ENCODE data around the gene ANKRD44. TPM values are rescaled to one million over a fixed set of nuclear protein-coding genes. Genes with fewer than 3 reads are reported as not detected.
A peak's percentile ranks its signal among the peaks of the same experiment; 100 is the strongest.

The ANKRD44 gene
- total and polyA plus RNA-seq, 2 of the 8 experiments (the other 6 are each of a cell fraction or from before 2014, with no cell fraction given), result 1.2 to 1.3 TPM

GRCh38 chr2:197255543-197255942 is 55.0 kb downstream of the ANKRD44 start:
- Histone ChIP-seq H4K5ac (ENCODE audit: insufficient read length, low read depth, low read length) (no peak overlapping the region), H4K20me1 (replicated peaks in 1 of 2; ENCODE audit: control insufficient read depth in 1 of 2, insufficient read depth in 2 of 2, low read length in 2 of 2) (no peaks in the 10 kb centered on the region), H3K27me3 (replicated peaks in 1 of 4; ENCODE audit: control insufficient read depth in 3 of 4, extremely low read depth in 1 of 4, insufficient read depth in 3 of 4, low read length in 3 of 4) (no peaks in the 10 kb centered on the region; a peak in 1 of 7 replicates), H2BK5ac (ENCODE audit: low read depth, low read length) (no peak overlapping the region), H2BK20ac (ENCODE audit: low read length) (no peak overlapping the region), H2BK15ac (ENCODE audit: low read length) (no peak overlapping the region), H3K23me2 (ENCODE audit: low read depth, low read length) (no peaks in the 10 kb centered on the region), H2AFZ (ENCODE audit: low read length) (no peak overlapping the region), H3K79me1 (ENCODE audit: low read depth, low read length) (no peaks in the 10 kb centered on the region), H3K18ac (ENCODE audit: extremely low read depth, low read length) (no peak overlapping the region), H2BK120ac (replicated peaks; ENCODE audit: low read depth, low read length) (no peak overlapping the region), H2BK12ac (ENCODE audit: low read depth, low read length) (no peak overlapping the region), H3K27ac (ENCODE audit: low read depth, low read length) (no peak overlapping the region), H3K36me3 (ENCODE audit: control insufficient read depth in 2 of 4, insufficient read depth in 4 of 4, low read length in 3 of 4) (no peaks in the 10 kb centered on the region), H3K9ac (replicated peaks in 1 of 4; ENCODE audit: extremely low read depth in 1 of 4, low read depth in 3 of 4, low read length in 3 of 4) (no peak overlapping the region), H3K4me2 (ENCODE audit: insufficient read depth in 1 of 2, low read depth in 2 of 2, low read length in 2 of 2) (no peak overlapping the region), H3K14ac (ENCODE audit: insufficient read length) (no peak overlapping the region), H3K9me3 (ENCODE audit: insufficient read depth in 2 of 2, low read depth in 1 of 2, low read length in 1 of 2) (no peaks in the 10 kb centered on the region), H3K79me2 (ENCODE audit: control insufficient read depth in 1 of 2, insufficient read depth in 2 of 2, low read length in 2 of 2) (no peaks in the 10 kb centered on the region), H3K4me3 (ENCODE audit: extremely low read depth in 1 of 4, insufficient read depth in 2 of 4, low read depth in 3 of 4, low read length in 4 of 4) (no peak overlapping the region), H4K8ac (ENCODE audit: extremely low read depth, insufficient read depth, low read length) (no peak overlapping the region), H3K4me1 (replicated peaks in 1 of 4; ENCODE audit: control insufficient read depth in 3 of 4, insufficient read depth in 4 of 4, low read length in 3 of 4) (no peaks in the 10 kb centered on the region), H3K23ac (ENCODE audit: insufficient read length) (no peak overlapping the region), H3K56ac (replicated peaks; ENCODE audit: insufficient read length, low read depth, low read length) (no peak overlapping the region), H4K91ac (replicated peaks; ENCODE audit: insufficient read length, low read length) (no peak overlapping the region), H2AK5ac (ENCODE audit: low read depth, low read length) (no peak overlapping the region), H3K4ac (replicated peaks; ENCODE audit: insufficient read length, low read depth, low read length) (no peak overlapping the region)
- FAIRE-seq (no peak), DNase-seq (ENCODE audit: low read depth in 1 of 2, low spot score in 2 of 2) (no peak)
- ChIA-PET POLR2A (ENCODE audit: partially characterized antibody) (no interaction called here), CTCF (ENCODE audit: partially characterized antibody) (interaction anchor here (1.1 to 1.4 kb wide), 2 partner anchors 12 to 102 kb away, joined by 4 to 5 read pairs; no protein-coding TSS in a partner anchor)
- TF ChIP-seq JUND (IDR thresholded peaks at IDR 0.05; ENCODE audit: low read length) (no peak), CEBPB (IDR thresholded peaks at IDR 0.05; ENCODE audit: low read depth, low read length) (0 out of 2 replicates have a peak, but pooled peaks have one; percentile 2)
- 79% methylated on average over 9 of the region's 9 CpGs; no CpG with 5 or more reads in 1 of the 2 experiments for WGBS, 2 experiments (ENCODE audit: extremely low coverage in 1 of 2, insufficient coverage in 1 of 2, insufficient read length in 1 of 2, insufficient replicate concordance in 2 of 2, low coverage in 1 of 2, low lambda C conversion rate in 2 of 2, missing lambda C conversion rate in 1 of 2)

Measured in H1 (cell line).